GM12891 (cell line): ENCODE measurements around the gene ING3.
"Not testable (repeated sequence)": the region's sequence is repeated elsewhere in the genome, so short reads cannot be mapped to it uniquely, and the experiment has no call there.

Experiments
- DNase-seq: peaks from one replicate; pipeline ENCODE4 v3.0.0; 2011; ENCODE audit warnings: low spot score; ENCODE audit not compliant: insufficient read length
- FAIRE-seq: peaks from 2 replicates; lab custom pipeline; 2011; peaks lifted over from hg19 to GRCh38; lab: Jason Lieb, UNC
- PAX5 ChIP-seq: IDR thresholded peaks from 2 replicates; pipeline ENCODE4 v1.6.1; 2011; ENCODE audit warnings: low read length, moderate library complexity, mild to moderate bottlenecking; ENCODE audit not compliant: insufficient read depth, severe bottlenecking
- POLR2A ChIP-seq: IDR thresholded peaks from 2 replicates; pipeline ENCODE4 v1.6.1; 2011; ENCODE audit warnings: low read depth, low read length, control low read depth
- POLR2AphosphoS5 ChIP-seq: IDR thresholded peaks from 2 replicates; pipeline ENCODE4 v1.6.1; 2011; ENCODE audit warnings: low read depth, low read length, control low read depth
- POU2F2 ChIP-seq: IDR thresholded peaks from 2 replicates; pipeline ENCODE4 v1.6.1; 2011; ENCODE audit warnings: low read depth, mild to moderate bottlenecking, control low read depth, low read length, moderate library complexity
- SPI1 ChIP-seq: IDR thresholded peaks from 2 replicates; pipeline ENCODE4 v1.6.1; 2011; ENCODE audit warnings: low read depth, low read length, control low read depth
- TAF1 ChIP-seq: IDR thresholded peaks from 2 replicates; pipeline ENCODE4 v1.6.1; 2011; ENCODE audit warnings: low read depth, low read length, control low read depth

ING3 gene

GRCh38 chr7:121000081-121000983 lies 49.8 kb downstream of the ING3 start:
- DNase-seq (no peak), FAIRE-seq (no peak)
- TF ChIP-seq POLR2AphosphoS5 (no peak), POU2F2 (no peak), TAF1 (no peak), SPI1 (no peak)

- TF ChIP-seq POU2F2 (no peak), POLR2A (no peak), POLR2AphosphoS5 (no peak), PAX5 (no peak), TAF1 (no peak), SPI1 (no peak)
- FAIRE-seq (no peak), DNase-seq (no peak)
Observed at GRCh38 chr7:121001234-121001906, 50.8 kb downstream of the ING3 start.

GRCh38 chr7:121002048-121002756 lies 51.6 kb downstream of the ING3 start:
- no peak for TF ChIP-seq POLR2AphosphoS5
- TF ChIP-seq TAF1: no peak
- FAIRE-seq: no peak
- no peak for DNase-seq

- DNase-seq (no peak), FAIRE-seq (no peak)
- TF ChIP-seq POLR2A (no peak), TAF1 (no peak), POU2F2 (no peak), POLR2AphosphoS5 (no peak), SPI1 (no peak), PAX5 (no peak)
Observed at GRCh38 chr7:121002757-121003200, 52.2 kb downstream of the ING3 start.

GRCh38 chr7:121003986-121004685 lies 53.6 kb downstream of the ING3 start:
- DNase-seq (no peak), FAIRE-seq (no peak)
- TF ChIP-seq PAX5 (no peak), TAF1 (no peak), SPI1 (no peak), POLR2A (no peak), POLR2AphosphoS5 (no peak), POU2F2 (no peak)

- FAIRE-seq, DNase-seq: not testable (repeated sequence)
Observed at GRCh38 chr7:121005058-121005457, 54.5 kb downstream of the ING3 start.

GRCh38 chr7:121005996-121006584 lies 55.5 kb downstream of the ING3 start:
- FAIRE-seq (no peak), DNase-seq (no peak)
- TF ChIP-seq PAX5 (no peak), TAF1 (no peak), POU2F2 (no peak), SPI1 (no peak), POLR2A (no peak), POLR2AphosphoS5 (no peak)

GRCh38 chr7:121006711-121007315 lies 56.2 kb downstream of the ING3 start:
- TF ChIP-seq POLR2A (no peak), SPI1 (no peak), POU2F2 (no peak), POLR2AphosphoS5 (no peak), TAF1 (no peak), PAX5 (no peak)
- FAIRE-seq (no peak), DNase-seq (no peak)

- DNase-seq (no peak), FAIRE-seq (no peak)
- TF ChIP-seq POLR2A: no peak
- TF ChIP-seq SPI1: no peak
- no peak for TF ChIP-seq PAX5
- TF ChIP-seq TAF1: no peak
- no peak for TF ChIP-seq POU2F2
- TF ChIP-seq POLR2AphosphoS5: no peak
Observed at GRCh38 chr7:121008816-121009215, 58.2 kb downstream of the ING3 start.
